Measurements from ENCODE around the gene CNTNAP5. TPM values are rescaled to one million over a fixed set of nuclear protein-coding genes. Genes with fewer than 3 reads are reported as not detected.

CNTNAP5 gene
- total RNA-seq, 1 experiment from 2014 or later: 0.48 TPM

DNA sequence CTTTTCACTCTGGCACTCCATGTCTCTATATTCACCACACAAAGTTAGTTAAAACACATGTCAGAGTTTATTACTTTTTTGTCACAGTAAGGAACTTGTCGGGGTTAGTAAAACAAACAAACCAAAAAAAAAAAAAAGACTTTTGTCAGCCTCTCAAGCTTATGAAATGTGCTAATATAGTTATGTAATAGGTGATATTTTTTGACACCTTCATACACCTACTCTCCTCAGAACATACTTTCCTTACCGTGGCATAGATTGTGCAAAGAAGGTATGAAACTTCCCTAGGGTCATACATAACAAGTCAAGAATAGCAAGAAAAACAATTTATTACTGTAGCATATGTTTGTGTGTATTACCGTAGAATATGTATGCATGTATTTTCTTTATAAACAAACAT is 633.3 kb downstream of the CNTNAP5 start:
- peaks cover 5 to 8% of the 10 kb centered on the region in 2 experiments for H3K4me1 Mint-ChIP-seq

More for the DNA sequence above, 633.3 kb downstream of the CNTNAP5 start:
- DNase-seq: no peak
- Mint-ChIP-seq H3K27me3 (ENCODE audit: low read depth) (no peaks in the 10 kb centered on the region), H3K9me3 (no peaks in the 10 kb centered on the region; a peak in 1 of 5 replicates), H3K36me3 (ENCODE audit: insufficient read depth in 1 of 3, low read depth in 3 of 3) (no peaks in the 10 kb centered on the region), H3K4me3 (no peak overlapping the region), H3K27ac (no peak overlapping the region)
- Histone ChIP-seq H3K56ac (ENCODE audit: insufficient read length, low read depth, low read length) (no peak overlapping the region), H3K4me1 (ENCODE audit: insufficient read depth, low read length) (no peaks in the 10 kb centered on the region), H3K79me1 (ENCODE audit: insufficient read depth, low read depth, low read length, poor library complexity, severe bottlenecking) (no peaks in the 10 kb centered on the region), H3K4ac (ENCODE audit: low read depth, low read length) (no peak overlapping the region), H3K79me2 (ENCODE audit: insufficient read depth, low read length) (no peaks in the 10 kb centered on the region), H3K23me2 (ENCODE audit: insufficient read length, low read depth, low read length, poor library complexity, severe bottlenecking) (no peaks in the 10 kb centered on the region), H2BK20ac (ENCODE audit: low read depth, low read length, poor library complexity, severe bottlenecking) (no peak overlapping the region), H2BK15ac (ENCODE audit: low read depth, low read length) (no peak overlapping the region), H4K20me1 (ENCODE audit: control insufficient read depth, insufficient read depth, insufficient read length) (no peaks in the 10 kb centered on the region), H4K91ac (ENCODE audit: insufficient read length, low read depth, low read length) (no peak overlapping the region), H3K27ac (ENCODE audit: insufficient read length, low read depth, low read length) (no peak overlapping the region), H3K9ac (ENCODE audit: extremely low read depth, insufficient read length, low read length) (no peak overlapping the region), H2BK12ac (ENCODE audit: insufficient read length, low read depth, low read length) (no peak overlapping the region), H2AK5ac (ENCODE audit: insufficient read length, low read length) (no peak overlapping the region), H3T11ph (ENCODE audit: low read length) (no peak overlapping the region), H3K9me3 (ENCODE audit: control insufficient read depth, low read depth, low read length) (no peaks in the 10 kb centered on the region), H3K4me2 (ENCODE audit: insufficient read depth, insufficient read length, low read length) (no peak overlapping the region), H3K27me3 (ENCODE audit: insufficient read depth, low read length) (no peaks in the 10 kb centered on the region), H3K18ac (ENCODE audit: insufficient read length, low read depth, low read length) (no peak overlapping the region), H2BK120ac (ENCODE audit: low read depth, low read length, poor library complexity, severe bottlenecking) (no peak overlapping the region), H2BK5ac (ENCODE audit: insufficient read length, low read length) (no peak overlapping the region), H3K14ac (ENCODE audit: insufficient read depth, low read length) (no peak overlapping the region), H2AFZ (ENCODE audit: low read length) (no peak overlapping the region), H3K23ac (ENCODE audit: insufficient read length, low read depth, low read length) (no peak overlapping the region), H4K8ac (replicated peaks; ENCODE audit: insufficient read length, low read depth, low read length) (no peak overlapping the region), H4K5ac (ENCODE audit: insufficient read length, low read depth, low read length) (no peak overlapping the region)
- TF ChIP-seq, protein P1, sequence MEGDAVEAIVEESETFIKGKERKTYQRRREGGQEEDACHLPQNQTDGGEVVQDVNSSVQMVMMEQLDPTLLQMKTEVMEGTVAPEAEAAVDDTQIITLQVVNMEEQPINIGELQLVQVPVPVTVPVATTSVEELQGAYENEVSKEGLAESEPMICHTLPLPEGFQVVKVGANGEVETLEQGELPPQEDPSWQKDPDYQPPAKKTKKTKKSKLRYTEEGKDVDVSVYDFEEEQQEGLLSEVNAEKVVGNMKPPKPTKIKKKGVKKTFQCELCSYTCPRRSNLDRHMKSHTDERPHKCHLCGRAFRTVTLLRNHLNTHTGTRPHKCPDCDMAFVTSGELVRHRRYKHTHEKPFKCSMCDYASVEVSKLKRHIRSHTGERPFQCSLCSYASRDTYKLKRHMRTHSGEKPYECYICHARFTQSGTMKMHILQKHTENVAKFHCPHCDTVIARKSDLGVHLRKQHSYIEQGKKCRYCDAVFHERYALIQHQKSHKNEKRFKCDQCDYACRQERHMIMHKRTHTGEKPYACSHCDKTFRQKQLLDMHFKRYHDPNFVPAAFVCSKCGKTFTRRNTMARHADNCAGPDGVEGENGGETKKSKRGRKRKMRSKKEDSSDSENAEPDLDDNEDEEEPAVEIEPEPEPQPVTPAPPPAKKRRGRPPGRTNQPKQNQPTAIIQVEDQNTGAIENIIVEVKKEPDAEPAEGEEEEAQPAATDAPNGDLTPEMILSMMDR (conservative IDR thresholded peaks at IDR 0.05): no peak
- WGBS (ENCODE audit: extremely low coverage, insufficient read length, low lambda C conversion rate): no CpG with 5 or more reads among the region's 3 CpGs
